Thoracic aorta (tissue), 2 donors: ENCODE data around the gene HP. TPM values are rescaled to one million over a fixed set of nuclear protein-coding genes. Genes with fewer than 3 reads are reported as not detected.

Experiments
- ATAC-seq: fragments of 150-250 bp; one replicate; pipeline ENCODE4 v1.8.0; 2017; ENCODE audit warnings: low read depth; ENCODE audit not compliant: insufficient number of reproducible peaks, low FRiP score
- DNase-seq: peaks from one replicate; pipeline ENCODE4 v3.0.0-alpha.2; 2020; ENCODE audit warnings: low spot score
- H3K27ac ChIP-seq, 2 donors: fragments of 200-600 bp; sonication (generic); 1 replicate in 1 of 2; 2 replicates in 1 of 2; pipeline ENCODE4 v1.5.1; 2016; ENCODE audit warnings: mild to moderate bottlenecking in 2 of 2, moderate library complexity in 2 of 2
- H3K27me3 ChIP-seq: fragments of 200-600 bp; sonication (generic); replicated peaks from 2 replicates; pipeline ENCODE4 v1.6.0; 2016; ENCODE audit warnings: mild to moderate bottlenecking; ENCODE audit not compliant: insufficient read depth
- H3K36me3 ChIP-seq: fragments of 200-600 bp; sonication (generic); one replicate; pipeline ENCODE4 v1.5.1; 2016
- H3K4me1 ChIP-seq, 2 donors: fragments of 200-600 bp; sonication (generic); 1 replicate in 1 of 2; 2 replicates in 1 of 2; pipeline versions ENCODE4 v1.5.1 to v1.6.0; 2016; ENCODE audit warnings: low read depth in 2 of 2, mild to moderate bottlenecking in 1 of 2; ENCODE audit not compliant: control insufficient read depth in 1 of 2
- H3K4me3 ChIP-seq: fragments of 200-600 bp; sonication (generic); 2 replicates; pipeline ENCODE4 v1.5.1; 2016; ENCODE audit warnings: mild to moderate bottlenecking
- H3K9me3 ChIP-seq: fragments of 200-600 bp; sonication (generic); 2 replicates; pipeline ENCODE4 v1.5.1; 2016
- CTCF ChIP-seq: fragments of 200-600 bp; sonication (generic); IDR thresholded peaks from one replicate; pipeline ENCODE4 v1.5.1; 2019; ENCODE audit warnings: antibody characterized with exemption
- total RNA-seq, 2 donors: library from RNA; depleted of rRNA; stranded (reverse); fragments of >200 nt; gene quantifications; one replicate each; pipeline versions ENCODE4 v1.1.0 to v1.2.3, GENCODE V29; 2016

The HP gene
- total RNA-seq, 2 donors from 2014 or later, result 5.7 to 10.8 TPM

GRCh38 chr16:72061564-72061963 lies 7.3 kb downstream of the HP start:
- no peak for ATAC-seq
- TF ChIP-seq CTCF, result no peak
- no peaks in the 10 kb centered on the region for H3K36me3 ChIP-seq

GRCh38 chr16:72064361-72064894 lies 10.1 kb downstream of the HP start:
- no peak overlapping the region for H3K4me3 ChIP-seq
- no peak for TF ChIP-seq CTCF
- H3K27me3 ChIP-seq, result no peaks in the 10 kb centered on the region
- H3K27ac ChIP-seq, result no peak overlapping the region
- H3K36me3 ChIP-seq, result no peaks in the 10 kb centered on the region
- no peaks in the 10 kb centered on the region for H3K9me3 ChIP-seq
- no peak for ATAC-seq
- H3K4me1 ChIP-seq, result no peaks in the 10 kb centered on the region
- no peak for DNase-seq

More at GRCh38 chr16:72061564-72061963, 7.3 kb downstream of the HP start:
- no peaks in the 10 kb centered on the region for H3K9me3 ChIP-seq
- no peak for DNase-seq
- H3K27me3 ChIP-seq, result no peaks in the 10 kb centered on the region
- H3K4me3 ChIP-seq, result no peak overlapping the region
- H3K4me1 ChIP-seq, result no peaks in the 10 kb centered on the region
- no peak overlapping the region for H3K27ac ChIP-seq

GRCh38 chr16:72066747-72067146 lies 12.4 kb downstream of the HP start:
- Histone ChIP-seq H3K4me3 (no peak overlapping the region), H3K36me3 (no peaks in the 10 kb centered on the region), H3K27ac (no peak overlapping the region), H3K4me1 (peaks cover 0 to 2% of the 10 kb centered on the region in 2 donors), H3K9me3 (no peaks in the 10 kb centered on the region), H3K27me3 (no peaks in the 10 kb centered on the region)
- no peak for DNase-seq
- TF ChIP-seq CTCF, result peak; percentile 43
- ATAC-seq, result no peak

GRCh38 chr16:72068930-72069329 lies 14.6 kb downstream of the HP start:
- H3K4me3 ChIP-seq, result no peak overlapping the region
- peaks cover 6 to 24% of the 10 kb centered on the region in 2 donors for H3K4me1 ChIP-seq
- no peaks in the 10 kb centered on the region for H3K9me3 ChIP-seq
- DNase-seq (no peak), ATAC-seq (no peak)
- H3K27me3 ChIP-seq, result no peaks in the 10 kb centered on the region
- H3K27ac ChIP-seq, result no peak overlapping the region
- no peaks in the 10 kb centered on the region for H3K36me3 ChIP-seq
- no peak for TF ChIP-seq CTCF

GRCh38 chr16:72072514-72073342 lies 18.4 kb downstream of the HP start:
- ATAC-seq (no peak), DNase-seq (no peak)
- no peak for TF ChIP-seq CTCF
- Histone ChIP-seq H3K36me3 (no peaks in the 10 kb centered on the region), H3K4me3 (no peak overlapping the region), H3K27ac (peak overlapping the region; percentile 64 to 78), H3K4me1 (peaks cover 12 to 42% of the 10 kb centered on the region in 2 donors), H3K27me3 (no peaks in the 10 kb centered on the region), H3K9me3 (no peaks in the 10 kb centered on the region)
